UCSD-AML1 (cell line): Measurements from ENCODE around the gene VMAC.

Source experiments
- DNase-seq: peaks from one replicate; lab custom pipeline; 2025; ENCODE audit not compliant: unreplicated experiment; lab: John Stamatoyannopoulos, UW

VMAC gene

DNA sequence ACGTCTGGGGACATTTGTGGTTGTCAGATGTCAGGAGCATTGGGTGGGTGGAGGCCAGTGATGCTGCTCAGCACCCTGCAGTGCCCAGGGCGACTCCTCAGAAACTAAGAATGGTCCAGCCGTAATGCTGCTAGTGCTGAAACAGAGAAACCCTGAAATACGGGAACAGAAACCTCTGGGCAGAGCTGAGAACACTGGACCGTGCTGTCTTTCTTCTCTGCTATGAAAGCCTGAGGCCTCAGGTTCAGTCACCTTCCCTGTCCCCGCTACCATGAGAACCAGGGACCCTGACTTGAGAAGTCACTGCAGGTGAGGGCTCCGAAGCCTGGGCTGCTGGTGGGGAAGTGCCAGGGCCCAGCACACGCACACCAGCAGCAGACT, 22.8 kb downstream of the VMAC start:
- DNase-seq = no peak

DNA sequence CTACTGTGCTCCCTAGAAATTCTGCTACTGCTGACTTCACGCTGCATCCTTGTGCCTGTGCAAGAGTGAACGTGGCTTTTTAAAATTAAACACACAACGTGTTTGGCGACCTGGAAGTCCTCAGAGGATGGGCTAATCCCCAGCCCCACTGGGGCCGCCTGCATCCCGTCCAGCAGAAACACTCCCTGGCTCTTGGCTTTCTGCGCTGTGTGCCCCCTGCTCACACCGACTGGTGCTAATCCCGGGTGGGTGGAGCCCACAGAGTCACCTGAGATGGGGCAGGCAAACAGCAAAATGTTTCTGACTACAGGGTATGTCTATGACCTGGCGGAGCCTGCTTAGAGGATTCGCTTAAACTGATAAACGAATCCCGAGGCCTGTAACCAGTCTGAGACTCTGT, 24.5 kb downstream of the VMAC start:
- no peak for DNase-seq

GRCh38 chr19:5929625-5930024, 25.0 kb downstream of the VMAC start:
- DNase-seq = no peak

- DNase-seq = no peak
Observed at GRCh38 chr19:5931251-5931650, 26.6 kb downstream of the VMAC start.

GRCh38 chr19:5932146-5932545, 27.5 kb downstream of the VMAC start:
- DNase-seq = no peak

- DNase-seq = no peak
Observed at GRCh38 chr19:5932609-5933262, 28.1 kb downstream of the VMAC start.

- no peak for DNase-seq
Observed at GRCh38 chr19:5933391-5934068, 28.9 kb downstream of the VMAC start.

DNA sequence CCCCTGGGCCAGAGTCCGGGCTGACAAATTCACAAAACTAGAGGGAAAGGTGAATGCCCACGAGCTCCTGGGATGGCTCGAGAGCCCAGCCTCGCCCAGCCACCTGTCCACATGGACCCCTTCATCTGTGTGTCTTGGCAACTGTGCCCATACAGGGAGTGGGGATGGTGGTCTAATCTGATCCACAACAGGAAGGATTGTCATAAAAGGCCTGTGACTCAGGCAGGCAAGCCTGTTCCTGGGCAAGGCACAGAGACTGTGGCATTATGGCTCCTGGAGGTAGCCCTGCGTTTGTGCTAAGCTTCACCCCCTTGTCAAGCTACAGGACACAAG, 29.4 kb downstream of the VMAC start:
- no peak for DNase-seq

DNA sequence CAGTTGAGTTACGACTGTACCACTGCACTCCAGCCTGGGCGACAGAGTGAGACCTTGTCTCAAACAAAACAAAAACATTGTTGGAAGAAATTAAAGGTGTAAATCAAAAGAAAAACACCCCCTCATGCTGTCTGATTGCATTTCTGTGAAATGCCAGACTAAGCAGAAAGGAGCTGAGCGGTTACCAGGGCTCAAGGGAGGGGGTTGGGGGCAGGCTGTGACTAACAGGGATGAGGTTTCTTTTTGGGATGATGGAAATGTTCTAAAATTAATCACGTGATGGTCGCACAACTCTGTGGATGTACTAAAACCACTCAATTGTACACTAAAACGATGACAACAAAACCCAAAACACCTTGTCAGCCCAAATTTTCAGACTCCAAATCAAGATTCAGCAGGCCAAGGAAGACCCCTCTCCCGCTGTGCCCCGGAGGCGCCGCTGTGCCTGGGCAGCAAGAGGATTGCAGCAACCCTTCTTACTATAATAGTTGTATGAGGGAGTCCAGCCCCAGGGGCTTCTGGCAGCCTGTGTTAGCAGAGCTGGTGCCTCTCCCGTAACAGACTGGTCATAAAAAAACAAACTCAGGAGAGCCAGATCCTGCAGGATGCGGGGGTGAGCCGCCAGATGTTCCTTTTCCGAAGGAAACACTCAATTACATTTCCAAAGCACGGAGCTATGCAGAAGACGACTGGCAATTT, 30.3 kb downstream of the VMAC start:
- DNase-seq = no peak

GRCh38 chr19:5935473-5936291, 31.0 kb downstream of the VMAC start:
- no peak for DNase-seq

DNA sequence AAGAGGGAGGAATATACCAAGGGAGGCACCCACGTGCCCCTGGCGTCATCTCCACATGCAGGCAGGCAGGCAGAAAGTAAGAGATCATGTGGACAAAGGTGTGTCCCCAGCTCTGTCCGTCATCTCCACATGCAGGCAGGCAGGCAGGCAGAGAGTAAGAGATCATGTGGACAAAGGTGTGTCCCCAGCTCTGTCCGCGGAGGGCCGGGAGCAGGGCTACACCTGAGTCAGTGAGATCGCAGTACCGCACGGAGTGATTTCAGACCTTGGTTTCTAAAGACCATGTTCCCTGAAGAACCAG, 31.6 kb downstream of the VMAC start:
- DNase-seq = no peak

- DNase-seq = no peak
Observed at GRCh38 chr19:5937550-5937949, 32.9 kb downstream of the VMAC start.

- DNase-seq = no peak
Observed at GRCh38 chr19:5940260-5941208, 35.9 kb downstream of the VMAC start.

- DNase-seq = no peak
Observed at GRCh38 chr19:5941673-5942072, 37.0 kb downstream of the VMAC start.

GRCh38 chr19:5943045-5943444, 38.4 kb downstream of the VMAC start:
- DNase-seq = no peak

GRCh38 chr19:5943623-5944022, 39.0 kb downstream of the VMAC start:
- DNase-seq = no peak

- DNase-seq = no peak
Observed at GRCh38 chr19:5947435-5947834, 42.8 kb downstream of the VMAC start.

GRCh38 chr19:5948752-5949564, 44.3 kb downstream of the VMAC start:
- DNase-seq = no peak

DNA sequence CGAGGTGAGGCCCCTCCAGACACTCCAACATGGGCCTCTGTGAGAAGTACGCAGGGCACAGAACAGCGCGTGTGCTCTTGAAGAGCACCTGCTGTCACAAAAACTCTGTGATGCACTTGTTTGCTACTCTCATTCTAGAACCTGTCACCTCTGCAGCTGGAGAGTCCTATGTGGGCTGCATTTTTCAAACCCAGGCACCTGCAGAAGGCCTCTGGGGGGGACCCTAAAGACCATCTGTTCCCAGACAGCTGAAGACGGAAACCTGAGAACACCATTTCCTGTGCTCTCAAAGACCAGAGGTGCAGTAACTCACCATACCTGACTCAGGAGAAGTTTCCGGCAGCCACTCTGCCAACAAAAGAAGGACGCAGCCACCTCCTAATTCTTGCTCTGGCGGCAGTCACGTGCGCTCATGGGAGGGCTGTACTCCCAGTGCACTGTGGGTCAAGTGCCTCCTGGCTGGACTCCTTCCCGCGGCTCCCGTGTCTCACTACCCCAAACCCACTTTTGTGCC, 45.2 kb downstream of the VMAC start:
- no peak for DNase-seq

DNA sequence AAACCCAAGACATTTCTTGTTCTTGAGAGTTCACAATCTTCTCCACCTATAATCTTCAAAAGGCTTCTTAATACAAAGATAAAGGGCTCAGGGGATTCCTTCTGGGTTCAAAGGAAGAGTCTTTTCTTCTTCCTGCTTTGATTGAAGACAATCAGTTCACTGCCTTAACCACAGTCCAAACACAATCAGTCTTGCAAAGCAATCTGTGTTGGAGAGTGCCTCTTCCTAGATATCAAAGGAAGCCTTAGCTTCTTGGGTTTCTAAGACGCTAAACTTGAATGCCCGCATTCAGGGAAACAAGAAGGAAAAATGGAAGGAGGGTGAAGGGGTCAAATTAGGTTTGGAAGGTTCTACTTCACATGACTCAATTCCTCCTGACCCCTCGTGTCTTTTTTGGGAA, 46.1 kb downstream of the VMAC start:
- DNase-seq = no peak
